NCI-H2081 treated with DMSO at 0.1 percent for 48 hours (cell line): Measurements from ENCODE around the gene ARMC10.
"Not testable (repeated sequence)": the region's sequence is repeated elsewhere in the genome, so short reads cannot be mapped to it uniquely, and the experiment has no call there.

Experiments used
- DNase-seq: peaks from one replicate; lab custom pipeline; 2025; lab: John Stamatoyannopoulos, UW

The ARMC10 gene

DNA sequence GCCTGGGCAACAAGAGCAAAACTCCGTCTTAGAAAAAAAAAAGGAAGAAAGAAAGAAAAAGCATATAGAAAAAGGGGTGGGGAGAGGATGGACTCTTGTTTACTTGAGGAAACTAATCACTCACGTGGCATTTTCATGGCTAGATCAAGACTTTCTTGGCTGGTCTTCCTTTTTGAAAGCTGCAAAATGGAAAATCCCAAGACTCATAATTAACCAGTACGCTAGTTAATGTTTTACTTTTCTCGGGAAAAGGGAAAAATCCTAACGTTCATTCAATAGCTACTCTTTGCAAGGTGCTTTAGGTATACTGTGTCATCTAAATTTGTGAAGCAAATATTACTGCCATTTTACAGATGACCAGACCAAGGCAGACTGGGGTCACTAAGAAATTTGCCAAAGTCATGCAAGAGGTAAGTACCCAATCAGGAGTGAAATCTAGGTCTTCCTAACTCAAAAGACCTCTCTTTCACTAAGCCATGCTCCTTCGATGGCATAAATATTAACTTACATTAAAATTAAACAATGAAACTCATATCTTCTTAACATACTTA is 49.6 kb downstream of the ARMC10 start:
- DNase-seq: no peak

DNA sequence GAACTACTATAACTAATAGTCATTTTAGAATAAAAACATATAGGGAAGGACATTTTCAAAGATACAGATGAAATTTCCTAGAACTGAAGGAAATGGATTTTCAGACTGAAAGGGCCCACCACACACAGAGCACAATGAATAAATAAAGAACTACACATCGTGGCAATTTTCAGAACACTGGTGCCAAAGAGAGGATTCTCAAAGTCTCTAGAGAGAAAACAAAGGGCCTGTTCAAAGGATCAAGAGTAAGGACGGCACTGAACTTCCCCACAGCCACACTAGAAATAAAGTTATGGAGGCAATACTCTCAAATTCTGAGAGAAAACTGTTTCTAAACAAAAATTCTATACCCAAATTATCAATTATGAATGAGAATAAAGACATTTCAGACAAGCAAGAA is 52.1 kb downstream of the ARMC10 start:
- no peak for DNase-seq

DNA sequence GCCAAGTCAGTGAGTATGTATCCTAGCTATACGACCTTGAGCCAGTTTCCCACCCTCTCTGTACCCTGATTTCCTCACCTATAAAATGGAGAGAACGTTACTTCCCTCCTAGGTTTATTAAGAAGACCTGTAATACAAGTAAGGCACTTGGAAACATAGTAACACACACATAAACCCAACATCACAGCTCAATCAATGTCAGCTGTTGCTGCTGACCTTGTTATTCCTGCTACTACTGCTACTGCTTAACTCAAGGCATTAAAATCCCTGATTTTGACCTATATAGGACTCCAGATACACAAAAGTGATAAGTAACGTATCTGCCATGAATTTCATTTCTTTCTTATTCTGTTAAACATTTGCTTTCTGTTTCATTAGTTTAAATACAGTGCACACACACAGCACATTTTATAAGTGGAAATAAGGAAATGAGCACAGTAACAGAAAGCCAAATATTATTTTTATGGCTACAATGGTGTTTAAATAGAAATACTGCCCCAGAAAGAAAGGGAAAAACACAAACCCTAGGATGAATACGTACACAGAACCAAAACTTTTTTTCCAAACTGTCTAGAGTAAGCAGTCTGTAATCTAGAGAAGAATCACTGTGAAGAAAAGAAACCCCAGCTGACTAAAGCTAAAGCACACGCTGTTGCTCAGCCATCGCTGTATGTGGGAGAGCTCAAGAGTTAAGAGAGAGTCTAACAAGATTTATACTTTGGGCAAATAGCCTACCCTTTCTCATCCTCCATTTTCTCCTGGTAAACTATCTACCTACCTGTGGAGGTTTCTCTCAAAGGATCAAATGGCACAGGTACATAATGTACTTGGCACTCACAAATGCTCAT is 55.0 kb downstream of the ARMC10 start:
- no peak for DNase-seq

DNA sequence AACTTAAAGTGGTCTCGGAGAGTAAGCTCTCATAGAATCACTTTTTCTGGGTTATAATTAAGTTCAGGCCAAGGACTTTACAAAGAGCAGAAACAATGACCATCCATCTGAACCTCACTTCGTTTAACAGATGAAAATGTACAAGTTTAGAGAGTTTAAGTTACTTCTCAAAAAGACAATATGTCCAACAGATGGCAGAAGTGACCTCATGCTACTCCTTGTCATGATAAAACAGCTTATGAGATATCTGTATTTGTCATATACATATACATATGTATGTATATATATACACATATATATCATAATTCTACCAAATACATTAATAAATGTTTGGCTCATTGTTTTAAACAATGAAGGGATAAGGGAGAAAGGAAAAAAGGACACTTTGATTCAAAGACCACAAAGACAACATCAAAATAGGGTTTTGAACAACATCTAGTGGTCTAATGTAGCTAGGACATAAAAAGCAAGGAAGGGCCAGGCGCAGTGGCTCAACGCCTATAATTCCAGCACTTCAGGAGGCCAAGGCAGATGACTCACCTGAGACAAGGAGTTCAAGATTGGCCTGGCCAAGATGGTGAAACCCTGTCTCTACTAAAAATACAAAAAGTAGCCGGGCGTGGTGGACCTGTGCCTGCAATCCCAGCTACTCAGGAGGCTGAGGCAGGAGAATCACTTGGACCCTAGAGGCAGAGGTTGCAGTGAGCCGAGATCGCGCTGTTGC is 56.1 kb downstream of the ARMC10 start:
- no peak for DNase-seq

DNA sequence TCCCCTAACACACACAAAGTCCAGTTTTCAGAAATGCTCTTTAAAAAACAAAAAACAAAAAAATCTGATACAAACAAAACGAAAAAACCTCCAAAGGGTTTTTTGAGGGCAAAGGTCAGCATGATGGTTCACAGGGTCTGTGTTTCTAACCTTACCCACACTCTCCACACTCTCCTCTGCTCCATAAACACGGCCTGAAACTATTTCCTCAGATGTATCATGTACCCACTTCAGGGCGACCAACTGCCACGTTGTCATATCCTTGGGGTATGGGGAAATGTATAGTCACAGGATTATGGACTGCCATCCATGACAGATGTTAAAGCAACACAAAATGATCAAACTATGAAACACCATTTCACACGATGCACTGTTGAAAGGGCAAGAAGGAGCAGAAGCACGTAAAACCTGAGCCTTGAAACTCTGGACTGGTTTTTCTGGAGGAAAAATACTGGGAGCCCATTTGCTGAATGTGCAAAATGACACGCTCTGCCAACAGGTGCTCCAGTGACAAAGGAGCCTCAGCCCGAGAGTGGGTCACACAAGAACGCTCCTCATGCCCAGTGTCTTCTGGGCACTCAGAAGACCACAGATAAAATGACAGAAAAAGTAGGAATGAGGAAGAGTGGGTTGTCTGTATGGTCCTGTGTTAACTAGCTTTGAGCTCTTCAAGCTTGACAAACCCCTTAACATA is 58.2 kb downstream of the ARMC10 start:
- no peak for DNase-seq

DNA sequence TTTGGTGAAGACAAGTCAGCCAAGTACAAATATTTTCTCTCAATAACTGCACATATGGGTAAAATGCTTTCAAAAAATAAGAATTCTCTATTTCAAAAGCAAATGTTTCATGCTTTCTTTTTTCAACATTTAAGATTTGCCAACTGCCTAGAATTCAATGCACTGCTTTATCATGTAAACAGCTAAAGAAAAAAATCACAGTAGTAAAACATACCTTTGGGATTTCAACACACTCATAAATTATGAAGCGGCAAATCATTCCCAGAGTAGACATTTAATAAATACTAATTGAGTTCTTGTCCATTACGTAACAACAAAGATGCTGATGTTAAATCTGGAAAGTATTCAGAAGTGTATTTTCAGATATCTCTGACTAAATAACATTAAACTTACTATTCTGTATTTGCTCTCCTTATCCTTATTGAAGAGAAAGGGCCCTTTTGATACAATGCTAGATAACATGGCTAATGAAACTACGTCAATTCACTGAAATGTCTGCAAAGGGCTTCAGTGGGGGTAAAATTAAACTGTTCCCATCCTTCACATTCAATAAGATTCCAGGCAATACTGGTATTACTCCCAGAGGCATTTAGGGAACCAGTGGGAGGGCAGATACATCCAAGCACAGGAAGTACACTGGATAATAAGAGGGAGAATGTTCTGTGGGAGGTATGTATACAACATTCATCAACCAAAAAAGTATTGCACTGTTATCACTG is 60.1 kb downstream of the ARMC10 start:
- no peak for DNase-seq

DNA sequence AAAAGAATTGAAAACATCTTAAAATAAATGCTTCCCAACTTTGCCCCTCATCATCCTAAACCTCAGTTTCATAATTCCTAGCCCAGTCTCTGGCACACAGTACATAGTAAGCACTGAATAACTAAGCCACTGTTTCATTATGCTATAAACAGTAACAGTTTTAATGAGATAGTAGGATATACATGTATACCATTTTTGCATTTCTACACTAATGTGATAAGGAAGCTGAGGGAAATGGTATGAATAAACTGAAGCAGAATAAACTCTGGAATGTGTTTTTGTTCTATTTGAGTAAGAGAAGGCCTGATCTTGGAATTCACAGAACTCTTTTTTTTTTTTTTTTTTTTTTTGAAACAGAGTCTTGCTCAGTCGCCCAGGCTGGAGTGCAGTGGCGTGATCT is 65.1 kb downstream of the ARMC10 start:
- DNase-seq: no peak

DNA sequence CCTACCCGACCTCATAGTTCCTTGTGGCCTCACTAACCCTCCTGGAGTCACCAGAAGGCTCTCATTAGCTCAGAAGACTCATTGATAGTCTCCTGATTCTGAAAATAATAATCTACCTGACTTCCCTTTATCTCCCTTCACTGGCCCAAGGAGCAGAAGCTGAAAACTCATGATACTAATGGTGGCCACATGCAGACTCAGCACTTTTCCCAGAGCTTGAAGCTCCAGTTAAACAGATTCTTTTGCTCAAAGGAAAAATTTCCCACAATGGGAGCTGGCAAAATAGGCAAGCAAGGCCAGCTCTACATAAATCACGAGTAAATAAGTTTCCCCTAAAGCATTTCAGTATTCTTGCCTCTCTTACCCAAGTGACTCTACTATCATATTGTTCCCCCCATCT is 65.7 kb downstream of the ARMC10 start:
- DNase-seq: no peak

DNA sequence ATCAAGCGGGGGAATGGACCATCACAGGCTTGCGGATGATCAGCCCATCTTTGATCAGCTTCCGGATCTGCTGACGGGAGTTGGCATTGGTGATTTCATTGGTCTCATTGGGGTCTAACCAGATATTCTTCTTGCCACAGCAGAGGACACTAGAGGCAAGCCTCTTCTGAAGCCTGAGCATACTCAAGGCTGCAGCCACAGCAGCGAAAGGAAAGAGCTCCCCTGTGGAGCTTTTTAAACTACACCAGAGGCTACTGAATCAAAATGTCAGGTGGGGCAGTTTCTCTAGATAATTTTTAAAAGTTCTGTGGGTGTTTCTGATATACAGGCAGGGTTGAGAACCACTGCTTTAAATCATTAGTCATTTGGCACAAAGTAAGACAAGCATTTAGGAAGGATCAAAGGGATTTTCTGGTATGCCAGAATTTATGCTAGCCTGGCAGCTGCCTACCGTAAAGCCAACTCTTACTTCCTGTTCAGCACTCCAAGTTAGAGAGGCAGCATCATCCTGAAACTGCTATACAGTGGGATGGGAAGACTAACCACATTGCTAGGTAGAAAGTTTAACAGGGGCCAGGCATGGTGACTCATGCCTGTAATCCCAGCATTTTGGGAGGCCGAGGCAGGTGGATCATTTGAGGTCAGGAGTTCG is 66.9 kb downstream of the ARMC10 start:
- DNase-seq: no peak

DNA sequence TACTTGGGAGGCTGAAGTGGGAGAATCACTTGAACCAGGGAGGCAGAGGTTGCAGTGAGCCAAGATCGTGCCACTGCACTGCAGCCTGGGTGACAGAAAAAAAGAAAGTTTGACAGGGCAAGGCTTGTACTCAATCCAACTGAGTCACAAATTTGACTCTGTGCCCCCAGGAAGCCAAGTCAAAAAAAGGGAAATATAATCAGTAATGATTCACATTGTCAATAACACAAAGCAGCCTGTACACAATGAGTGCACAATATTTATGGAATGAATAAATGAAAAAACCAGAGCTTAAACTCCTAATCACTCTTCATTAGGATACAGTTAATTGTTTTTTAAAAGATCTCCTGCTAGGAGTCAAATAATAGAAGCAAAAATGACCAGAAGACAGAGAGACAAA is 67.6 kb downstream of the ARMC10 start:
- DNase-seq: no peak

DNA sequence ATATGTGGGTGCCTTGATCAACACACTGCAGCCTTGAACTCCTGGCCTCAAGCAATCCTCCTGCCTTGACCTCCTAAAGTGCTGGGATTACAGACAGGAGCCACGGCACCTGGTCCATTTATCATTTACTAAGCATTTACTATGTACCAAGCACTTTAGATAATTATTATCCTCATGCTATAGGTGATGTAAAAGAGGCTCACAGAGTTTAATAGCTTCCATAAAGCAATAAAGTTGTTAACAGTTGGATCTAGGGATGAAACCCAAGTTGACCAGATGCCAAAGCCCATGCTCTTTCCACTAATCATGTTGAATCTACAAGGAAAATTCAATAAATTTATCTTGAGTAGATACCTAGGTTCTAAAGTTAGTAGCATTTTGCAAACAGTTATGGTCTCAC is 68.9 kb downstream of the ARMC10 start:
- DNase-seq: no peak

DNA sequence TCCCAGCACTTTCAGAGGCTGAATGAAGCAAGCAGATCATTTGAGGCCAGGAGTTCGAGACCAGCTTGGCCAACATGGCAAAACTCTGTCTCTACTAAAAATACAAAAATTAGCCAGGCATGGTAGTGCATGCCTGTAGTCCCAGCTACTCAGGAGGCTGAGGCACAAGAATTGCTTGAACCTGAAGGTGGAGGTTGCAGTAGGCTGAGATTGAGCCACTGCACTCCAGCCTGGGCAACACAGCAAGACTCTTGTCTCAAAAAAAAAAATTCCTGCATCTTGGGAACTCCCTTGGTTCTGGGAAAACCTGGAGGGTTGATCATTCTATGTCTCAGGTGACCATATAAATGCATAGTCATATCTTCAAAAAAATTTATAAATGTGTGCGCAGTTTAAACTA is 69.8 kb downstream of the ARMC10 start:
- DNase-seq: not testable (repeated sequence)

DNA sequence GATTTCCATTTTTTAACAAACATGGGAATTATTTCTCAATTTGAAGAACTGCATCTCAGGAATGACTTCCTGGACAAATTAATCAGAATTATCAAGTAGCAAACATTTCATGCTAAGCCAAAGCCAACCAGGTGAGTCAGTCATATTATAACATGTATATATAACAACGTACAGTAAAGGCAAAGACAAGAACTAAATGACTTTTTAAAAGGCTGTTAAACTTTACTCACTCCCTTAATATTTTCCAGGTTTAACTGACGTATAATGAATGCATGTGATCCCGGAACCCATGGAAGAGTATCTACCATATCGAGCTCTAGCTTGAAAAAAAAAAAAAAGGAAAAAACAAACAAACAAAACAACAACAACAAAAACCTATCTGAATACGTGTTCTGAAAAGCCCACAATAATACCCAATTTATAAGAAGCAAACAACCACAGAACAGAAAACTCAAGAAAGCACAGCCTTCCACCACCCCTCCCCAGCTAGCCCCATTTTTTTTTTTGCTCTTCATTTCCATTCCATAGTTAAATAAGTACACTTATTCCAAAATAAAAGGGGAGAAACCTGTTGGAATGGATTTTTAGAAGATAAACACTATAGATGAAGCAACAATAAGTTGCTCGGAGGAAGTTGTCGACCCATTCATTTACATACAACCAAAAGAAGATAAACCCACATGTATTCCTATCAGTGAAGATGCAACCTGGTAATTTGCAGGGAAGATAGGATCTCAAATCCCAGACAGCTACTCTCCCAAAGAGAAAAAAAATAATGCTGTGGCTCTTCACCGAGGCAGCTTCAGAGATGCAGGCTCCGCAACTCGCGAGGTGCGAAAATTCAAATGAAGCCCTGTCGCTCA is 73.4 kb downstream of the ARMC10 start:
- DNase-seq: no peak
